Body of pancreas (tissue), 4 donors: Measurements from ENCODE around the gene PRRT1B.

Experiments used
- POLR2A ChIP-seq, 3 donors: fragments of 450-650 bp; IDR thresholded peaks; one replicate each; pipeline ENCODE4 v1.6.1; 2016; ENCODE audit warnings: antibody characterized with exemption in 3 of 3, mild to moderate bottlenecking in 2 of 3
- TF ChIP-seq, protein P1 (sequence below), 7 experiments: fragments of 450-650 bp in 4 of 7; fragments of 200-600 bp in 3 of 7; sonication (generic) in 3 of 7; IDR thresholded peaks; one replicate each; pipeline ENCODE4 v1.5.1; 2016 to 2019; ENCODE audit warnings: antibody characterized with exemption in 7 of 7

DNA sequence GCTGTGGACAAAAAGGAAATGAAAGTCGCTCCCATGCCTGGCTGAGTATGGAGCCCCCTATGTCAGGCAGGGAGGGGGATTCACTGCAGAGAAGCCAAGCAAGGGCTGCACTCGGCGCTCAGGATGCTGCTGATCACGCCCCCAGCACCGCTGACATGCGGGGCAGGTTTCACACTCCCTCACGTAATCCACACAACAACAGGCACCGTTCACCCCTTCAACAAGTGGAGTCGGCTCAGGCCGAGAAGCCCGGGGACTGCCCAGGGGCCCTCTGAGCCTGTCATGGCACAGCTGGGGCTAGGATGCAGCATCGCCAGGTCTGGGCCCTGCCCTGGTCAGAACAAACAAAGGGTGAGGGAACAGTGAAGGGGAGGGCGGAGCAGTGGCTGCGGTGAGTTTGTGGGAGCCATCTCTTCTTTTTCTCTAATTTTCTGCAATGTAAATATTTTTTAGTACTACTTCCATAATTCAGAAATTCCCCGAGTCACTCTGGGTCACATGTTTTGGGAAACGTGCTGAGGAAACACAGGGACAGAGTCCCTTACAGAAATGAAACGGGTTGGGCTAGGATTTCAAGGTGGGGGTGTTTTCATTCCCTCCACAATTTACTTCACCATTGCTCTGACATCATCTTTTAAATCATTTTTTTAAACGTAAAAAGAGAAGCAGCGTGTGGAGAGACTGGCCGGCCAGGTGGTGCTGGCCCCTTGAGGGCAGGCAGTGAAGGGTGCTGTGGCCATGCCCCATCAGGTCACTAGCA lies 49.8 kb downstream of the PRRT1B start:
- TF ChIP-seq, protein P1, sequence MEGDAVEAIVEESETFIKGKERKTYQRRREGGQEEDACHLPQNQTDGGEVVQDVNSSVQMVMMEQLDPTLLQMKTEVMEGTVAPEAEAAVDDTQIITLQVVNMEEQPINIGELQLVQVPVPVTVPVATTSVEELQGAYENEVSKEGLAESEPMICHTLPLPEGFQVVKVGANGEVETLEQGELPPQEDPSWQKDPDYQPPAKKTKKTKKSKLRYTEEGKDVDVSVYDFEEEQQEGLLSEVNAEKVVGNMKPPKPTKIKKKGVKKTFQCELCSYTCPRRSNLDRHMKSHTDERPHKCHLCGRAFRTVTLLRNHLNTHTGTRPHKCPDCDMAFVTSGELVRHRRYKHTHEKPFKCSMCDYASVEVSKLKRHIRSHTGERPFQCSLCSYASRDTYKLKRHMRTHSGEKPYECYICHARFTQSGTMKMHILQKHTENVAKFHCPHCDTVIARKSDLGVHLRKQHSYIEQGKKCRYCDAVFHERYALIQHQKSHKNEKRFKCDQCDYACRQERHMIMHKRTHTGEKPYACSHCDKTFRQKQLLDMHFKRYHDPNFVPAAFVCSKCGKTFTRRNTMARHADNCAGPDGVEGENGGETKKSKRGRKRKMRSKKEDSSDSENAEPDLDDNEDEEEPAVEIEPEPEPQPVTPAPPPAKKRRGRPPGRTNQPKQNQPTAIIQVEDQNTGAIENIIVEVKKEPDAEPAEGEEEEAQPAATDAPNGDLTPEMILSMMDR (IDR thresholded peaks at IDR 0.05), result no peak
- TF ChIP-seq POLR2A (IDR thresholded peaks at IDR 0.05), result no peak
